SU-DHL-6 (cell line): ENCODE measurements around the gene SP3.

Source experiments
- CTCF ChIP-seq: fragments of 200-600 bp; sonication (generic); IDR thresholded peaks from one replicate; pipeline ENCODE4 v1.5.1; 2017; ENCODE audit warnings: antibody characterized with exemption, mild to moderate bottlenecking, low read length, moderate library complexity; ENCODE audit not compliant: insufficient read depth, poor library complexity, severe bottlenecking
- EZH2phosphoT487 ChIP-seq: fragments of 200-600 bp; sonication (generic), shearing (Covaris generic); conservative IDR thresholded peaks from 2 replicates; pipeline ENCODE4 v1.6.1; 2018; ENCODE audit warnings: mild to moderate bottlenecking, antibody characterized with exemption, low read length, moderate library complexity, mixed read lengths

DNA sequence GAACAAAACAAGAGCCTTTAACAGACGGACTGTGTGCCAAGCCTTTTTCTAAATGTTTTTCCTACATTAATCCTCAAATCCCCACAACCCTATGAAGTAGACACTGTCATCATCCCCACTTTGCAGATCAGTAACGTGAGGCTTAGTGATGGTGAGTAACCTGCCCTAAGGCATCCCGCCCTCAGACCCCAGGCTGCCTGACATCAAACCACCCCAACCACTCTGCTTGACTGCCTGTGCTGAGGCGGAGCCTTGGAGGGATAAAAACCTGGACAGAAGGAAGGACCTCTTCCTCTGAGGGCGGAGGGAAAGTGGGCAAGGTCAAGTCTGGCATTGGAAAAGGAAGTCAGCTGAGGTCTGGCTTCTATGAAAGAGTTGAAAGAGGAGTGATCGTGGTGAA is 104.6 kb downstream of the SP3 start:
- TF ChIP-seq CTCF (no peak), EZH2phosphoT487 (no peak)
